Upper lobe of right lung (tissue), 1 donor: Measurements from ENCODE around the gene TPD52L1. TPM values are rescaled to one million over a fixed set of nuclear protein-coding genes. Genes with fewer than 3 reads are reported as not detected.

Experiments used
- ATAC-seq: fragments of 200-7000 bp; cut with Tn5 transposase; one replicate; pipeline ENCODE4 v1.9.1; 2020; ENCODE audit warnings: mild to moderate bottlenecking, moderate library complexity
- DNase-seq: peaks from one replicate; pipeline ENCODE4 v3.0.0-alpha.2; 2020
- H3K27ac ChIP-seq: fragments of 200-600 bp; one replicate; pipeline ENCODE4 v1.8.0; 2022
- H3K27me3 ChIP-seq: fragments of 200-600 bp; one replicate; pipeline ENCODE4 v1.8.0; 2022; ENCODE audit warnings: mild to moderate bottlenecking
- H3K36me3 ChIP-seq: fragments of 200-600 bp; one replicate; pipeline ENCODE4 v1.8.0; 2022
- H3K4me1 ChIP-seq: fragments of 200-600 bp; one replicate; pipeline ENCODE4 v1.8.0; 2022
- H3K4me3 ChIP-seq: fragments of 200-600 bp; one replicate; pipeline ENCODE4 v1.8.0; 2022; ENCODE audit warnings: mild to moderate bottlenecking
- H3K9me3 ChIP-seq: fragments of 200-600 bp; one replicate; pipeline ENCODE4 v1.8.0; 2022
- intact Hi-C: fragments of 100-400 bp; cut with DNase I; formaldehyde crosslinking; loops from one replicate; pipeline ENCODE4 v1.11.0; 2022
- total RNA-seq: library from RNA; stranded (reverse); fragmentation: NEBNext Ultra II Directional; extraction: Animal tissue kit (Norgen Biotek cat#: 25700); gene quantifications from one replicate; pipeline ENCODE4 v1.2.1, GENCODE V29; 2021
- TF ChIP-seq, protein P1 (sequence below): fragments of 200-600 bp; IDR thresholded peaks from one replicate; pipeline ENCODE4 v1.8.0; 2022; ENCODE audit warnings: antibody characterized with exemption
- donor health status: DM: no; HTN: yes; CAD: no; lungs with severe emphysema.

Gene TPD52L1
- total RNA-seq, 1 donor from 2014 or later, result 24.5 TPM

DNA sequence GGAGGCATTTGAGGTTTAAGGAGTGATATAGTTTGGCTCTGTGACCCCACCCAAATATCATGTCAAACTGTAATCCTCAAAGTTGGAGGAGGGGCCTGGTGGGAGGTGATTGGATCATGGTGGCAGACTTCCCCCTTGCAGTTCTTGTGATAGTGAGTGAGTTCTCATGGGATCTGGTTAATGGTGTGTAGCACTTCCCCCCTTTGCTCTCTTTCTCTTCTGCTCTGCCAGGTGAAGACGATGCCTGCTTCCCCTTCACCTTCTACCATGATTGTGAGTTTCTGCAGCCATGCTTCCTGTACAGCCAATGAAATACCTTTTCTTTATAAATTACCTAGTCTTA is 149.9 kb downstream of the TPD52L1 start:
- intact Hi-C loops, result no loop called here
- Histone ChIP-seq H3K9me3 (no peaks in the 10 kb centered on the region), H3K27ac (no peak overlapping the region), H3K4me3 (no peak overlapping the region), H3K4me1 (peaks cover 21% of the 10 kb centered on the region), H3K36me3 (peaks cover 12% of the 10 kb centered on the region), H3K27me3 (no peaks in the 10 kb centered on the region)
- no peak for ATAC-seq
- DNase-seq, result no peak
- TF ChIP-seq, protein P1, sequence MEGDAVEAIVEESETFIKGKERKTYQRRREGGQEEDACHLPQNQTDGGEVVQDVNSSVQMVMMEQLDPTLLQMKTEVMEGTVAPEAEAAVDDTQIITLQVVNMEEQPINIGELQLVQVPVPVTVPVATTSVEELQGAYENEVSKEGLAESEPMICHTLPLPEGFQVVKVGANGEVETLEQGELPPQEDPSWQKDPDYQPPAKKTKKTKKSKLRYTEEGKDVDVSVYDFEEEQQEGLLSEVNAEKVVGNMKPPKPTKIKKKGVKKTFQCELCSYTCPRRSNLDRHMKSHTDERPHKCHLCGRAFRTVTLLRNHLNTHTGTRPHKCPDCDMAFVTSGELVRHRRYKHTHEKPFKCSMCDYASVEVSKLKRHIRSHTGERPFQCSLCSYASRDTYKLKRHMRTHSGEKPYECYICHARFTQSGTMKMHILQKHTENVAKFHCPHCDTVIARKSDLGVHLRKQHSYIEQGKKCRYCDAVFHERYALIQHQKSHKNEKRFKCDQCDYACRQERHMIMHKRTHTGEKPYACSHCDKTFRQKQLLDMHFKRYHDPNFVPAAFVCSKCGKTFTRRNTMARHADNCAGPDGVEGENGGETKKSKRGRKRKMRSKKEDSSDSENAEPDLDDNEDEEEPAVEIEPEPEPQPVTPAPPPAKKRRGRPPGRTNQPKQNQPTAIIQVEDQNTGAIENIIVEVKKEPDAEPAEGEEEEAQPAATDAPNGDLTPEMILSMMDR, result no peak

DNA sequence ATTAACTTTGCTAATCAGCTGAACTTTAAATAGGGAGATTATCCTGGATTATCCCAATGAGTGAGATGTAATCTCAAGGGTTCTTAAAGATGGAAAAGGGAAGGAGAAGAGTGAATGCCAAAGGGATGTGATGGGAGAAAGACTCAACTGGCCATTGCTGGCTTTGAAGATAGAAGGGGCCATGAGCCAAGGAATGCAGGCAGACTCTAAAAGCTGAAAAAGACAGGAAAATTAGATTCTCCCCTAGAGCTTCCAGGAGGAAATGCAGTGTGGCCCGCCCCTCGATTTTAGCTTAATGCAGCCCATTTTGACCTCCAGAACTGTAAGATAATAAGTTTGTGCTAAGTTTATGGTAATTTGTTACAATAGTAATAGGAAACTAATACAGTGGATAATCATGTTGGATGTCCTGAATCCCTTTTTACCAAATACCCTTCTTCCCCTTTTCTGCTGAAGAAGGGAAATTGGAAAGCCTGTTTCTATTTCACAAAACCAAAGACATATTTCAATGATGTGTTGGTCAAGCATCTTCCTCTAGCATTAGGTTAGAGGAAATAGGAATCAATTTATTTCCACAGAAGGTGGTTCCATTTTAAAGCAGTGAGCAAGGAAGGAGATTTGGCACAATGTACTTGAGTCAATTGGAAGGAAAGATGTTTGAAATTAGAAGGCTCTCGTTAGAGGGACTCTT is 151.5 kb downstream of the TPD52L1 start:
- TF ChIP-seq, protein P1, result no peak
- no peaks in the 10 kb centered on the region for H3K27me3 ChIP-seq
- DNase-seq (no peak), ATAC-seq (no peak)
- intact Hi-C loops, result no loop called here
- H3K4me3 ChIP-seq, result no peak overlapping the region
- H3K36me3 ChIP-seq, result no peaks in the 10 kb centered on the region
- peaks cover 8% of the 10 kb centered on the region for H3K4me1 ChIP-seq
- H3K27ac ChIP-seq, result no peak overlapping the region
- H3K9me3 ChIP-seq, result no peaks in the 10 kb centered on the region

DNA sequence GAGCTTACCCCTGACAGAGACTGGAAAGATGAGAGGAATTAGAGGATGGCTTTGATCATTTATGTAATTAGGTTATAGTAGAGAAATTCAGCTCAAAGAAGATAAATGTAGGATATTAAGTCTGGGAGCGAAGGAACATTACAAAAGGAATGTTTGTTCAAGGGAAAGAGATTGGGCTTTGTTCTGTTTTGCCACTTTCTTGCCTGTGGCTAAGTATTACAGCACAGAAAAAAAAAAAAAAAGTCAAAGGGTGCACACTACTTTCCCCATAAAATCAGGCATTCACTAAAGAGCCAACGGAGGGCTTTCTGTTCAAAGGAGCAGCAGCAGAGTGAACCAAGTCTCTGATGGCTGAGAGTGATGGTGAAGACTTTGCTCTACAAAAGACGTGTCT is 153.2 kb downstream of the TPD52L1 start:
- H3K27ac ChIP-seq, result no peak overlapping the region
- TF ChIP-seq, protein P1, result no peak
- ATAC-seq (no peak), DNase-seq (no peak)
- H3K9me3 ChIP-seq, result no peaks in the 10 kb centered on the region
- H3K4me1 ChIP-seq, result no peaks in the 10 kb centered on the region
- no peaks in the 10 kb centered on the region for H3K27me3 ChIP-seq
- no peaks in the 10 kb centered on the region for H3K36me3 ChIP-seq
- intact Hi-C loops, result no loop called here
- no peak overlapping the region for H3K4me3 ChIP-seq

DNA sequence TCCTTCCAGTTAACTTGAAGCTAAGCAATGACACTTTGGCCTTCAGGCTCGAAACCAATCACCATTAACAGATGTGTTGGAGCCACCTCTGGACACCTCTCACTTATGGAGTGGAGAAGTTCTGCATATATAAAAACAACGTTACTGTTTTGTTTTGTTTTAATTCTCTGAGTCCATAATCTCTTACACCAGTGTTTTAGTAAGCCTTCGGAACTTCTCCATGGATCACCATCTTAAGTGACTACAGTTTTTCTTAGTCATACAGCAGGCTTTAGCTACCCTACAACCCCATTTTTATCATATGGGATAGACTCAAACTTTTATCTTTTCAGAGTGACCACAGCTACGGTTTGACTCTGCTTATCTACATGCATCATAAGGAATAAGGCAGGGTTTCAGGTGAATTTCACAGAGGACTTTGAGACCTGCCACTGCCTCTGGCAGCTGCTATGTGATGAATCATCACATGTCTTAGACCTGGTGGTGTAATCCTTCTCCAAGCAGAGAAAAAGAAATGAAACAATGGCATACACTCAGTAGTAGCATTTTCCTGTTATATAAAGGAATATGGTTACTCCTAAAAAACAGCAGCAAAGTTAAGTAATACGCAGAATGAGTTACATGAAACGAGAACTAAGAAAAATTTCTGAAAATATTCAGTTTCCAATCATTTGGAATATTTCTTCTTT is 153.7 kb downstream of the TPD52L1 start:
- Histone ChIP-seq H3K4me1 (no peaks in the 10 kb centered on the region), H3K9me3 (no peaks in the 10 kb centered on the region), H3K27ac (no peak overlapping the region), H3K36me3 (no peaks in the 10 kb centered on the region), H3K4me3 (no peak overlapping the region), H3K27me3 (no peaks in the 10 kb centered on the region)
- TF ChIP-seq, protein P1, result no peak
- ATAC-seq (peak; percentile 14), DNase-seq (no peak)
- intact Hi-C loops, result no loop called here

DNA sequence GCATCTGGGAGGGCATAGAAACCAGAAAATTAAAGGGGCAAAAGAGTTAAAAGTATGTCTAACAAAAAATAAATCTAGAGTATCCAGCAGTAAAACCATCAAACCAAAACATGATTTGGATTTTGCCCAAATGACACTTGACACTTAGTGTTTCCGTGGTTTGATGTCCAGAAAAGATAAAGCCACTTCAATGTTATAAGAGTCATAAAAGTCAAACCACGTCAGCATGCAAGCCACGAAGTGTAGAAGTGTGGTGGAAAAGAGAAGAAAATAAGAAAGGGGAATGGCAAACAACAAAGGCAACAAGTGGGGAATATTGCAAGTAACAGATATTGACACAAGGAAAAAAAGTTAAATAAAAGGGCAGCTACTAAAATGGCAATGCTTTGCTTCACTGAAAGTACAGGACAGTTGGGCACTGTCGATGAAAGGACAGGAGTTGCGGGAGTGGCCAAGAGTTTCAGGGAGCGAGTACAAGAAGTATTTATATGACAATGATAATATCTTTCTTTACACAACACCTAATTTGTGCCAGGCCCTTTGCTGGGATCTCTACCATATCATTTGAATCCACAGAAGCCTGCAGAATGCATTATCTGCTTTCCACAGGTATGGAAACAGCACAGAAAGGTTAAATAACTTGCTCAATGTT is 154.5 kb downstream of the TPD52L1 start:
- Histone ChIP-seq H3K4me3 (no peak overlapping the region), H3K36me3 (no peaks in the 10 kb centered on the region), H3K27me3 (no peaks in the 10 kb centered on the region), H3K4me1 (no peaks in the 10 kb centered on the region), H3K27ac (no peak overlapping the region), H3K9me3 (no peaks in the 10 kb centered on the region)
- ATAC-seq (no peak), DNase-seq (no peak)
- TF ChIP-seq, protein P1, result no peak
- intact Hi-C loops, result no loop called here
